Measurements from ENCODE around the gene UHRF2. TPM values are rescaled to one million over a fixed set of nuclear protein-coding genes. Genes with fewer than 3 reads are reported as not detected.

The UHRF2 gene
- total and polyA plus RNA-seq, 9 donors = 27.2 to 63.3 (median 46.3) TPM

DNA sequence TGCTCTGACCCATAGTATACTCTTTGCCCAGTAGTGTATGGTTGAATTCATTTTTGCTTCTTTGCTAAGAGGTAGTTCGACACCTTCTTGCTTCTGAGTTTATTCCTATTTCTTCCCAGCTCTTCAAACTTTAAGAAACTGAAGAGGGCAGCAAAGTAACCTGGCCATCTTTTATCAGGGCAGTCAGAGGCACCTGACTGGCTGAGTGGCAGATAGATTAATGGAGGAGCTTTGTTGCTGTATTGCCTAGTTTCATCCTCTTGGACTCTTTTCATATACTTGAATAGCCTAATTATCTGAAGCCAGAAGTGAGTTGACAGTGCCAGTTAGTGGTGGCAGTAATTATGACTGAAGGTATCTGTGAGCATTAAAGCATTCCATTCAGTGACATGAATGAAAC lies 82.5 kb downstream of the UHRF2 start:
- Histone ChIP-seq H3K4me1 (ENCODE audit: insufficient read depth) (no peaks in the 10 kb centered on the region), H3K9me3 (no peaks in the 10 kb centered on the region), H3K27ac (no peak overlapping the region), H3K4me3 (no peak overlapping the region), H3K27me3 (no peaks in the 10 kb centered on the region), H3K36me3 (no peaks in the 10 kb centered on the region)
- WGBS, 3 donors = 91 to 100% (median 99%) methylated on average over 1 of the region's 1 CpG
- TF ChIP-seq EP300 (IDR thresholded peaks at IDR 0.05) = no peak
- no peak for TF ChIP-seq POLR2A (IDR thresholded peaks at IDR 0.05)
- TF ChIP-seq, protein P1, sequence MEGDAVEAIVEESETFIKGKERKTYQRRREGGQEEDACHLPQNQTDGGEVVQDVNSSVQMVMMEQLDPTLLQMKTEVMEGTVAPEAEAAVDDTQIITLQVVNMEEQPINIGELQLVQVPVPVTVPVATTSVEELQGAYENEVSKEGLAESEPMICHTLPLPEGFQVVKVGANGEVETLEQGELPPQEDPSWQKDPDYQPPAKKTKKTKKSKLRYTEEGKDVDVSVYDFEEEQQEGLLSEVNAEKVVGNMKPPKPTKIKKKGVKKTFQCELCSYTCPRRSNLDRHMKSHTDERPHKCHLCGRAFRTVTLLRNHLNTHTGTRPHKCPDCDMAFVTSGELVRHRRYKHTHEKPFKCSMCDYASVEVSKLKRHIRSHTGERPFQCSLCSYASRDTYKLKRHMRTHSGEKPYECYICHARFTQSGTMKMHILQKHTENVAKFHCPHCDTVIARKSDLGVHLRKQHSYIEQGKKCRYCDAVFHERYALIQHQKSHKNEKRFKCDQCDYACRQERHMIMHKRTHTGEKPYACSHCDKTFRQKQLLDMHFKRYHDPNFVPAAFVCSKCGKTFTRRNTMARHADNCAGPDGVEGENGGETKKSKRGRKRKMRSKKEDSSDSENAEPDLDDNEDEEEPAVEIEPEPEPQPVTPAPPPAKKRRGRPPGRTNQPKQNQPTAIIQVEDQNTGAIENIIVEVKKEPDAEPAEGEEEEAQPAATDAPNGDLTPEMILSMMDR (IDR thresholded peaks at IDR 0.05) = no peak
- no peak for DNase-seq
- intact Hi-C loops (cut with DNase I) = no loop called here

DNA sequence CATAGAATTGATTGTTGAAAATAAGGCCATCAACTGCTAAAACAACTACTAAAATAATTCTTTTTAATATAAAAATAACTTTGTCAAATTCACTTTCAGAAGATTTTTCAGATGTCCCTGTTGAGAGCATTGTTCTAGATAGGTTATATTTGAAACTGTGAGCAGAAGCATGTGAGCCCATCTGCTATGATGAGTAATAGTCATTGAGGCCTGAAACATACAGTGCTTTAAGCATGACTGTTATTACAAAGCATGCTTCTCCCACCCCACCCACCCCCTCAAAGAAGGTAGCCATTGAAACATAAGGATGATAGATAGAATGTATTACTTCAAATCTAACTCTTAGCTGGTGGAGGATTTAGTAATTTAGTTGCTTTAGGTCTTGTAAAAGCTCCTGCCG lies 86.0 kb downstream of the UHRF2 start:
- WGBS, 3 donors = 91 to 100% (median 100%) methylated on average over 1 of the region's 1 CpG
- intact Hi-C loops (cut with DNase I) = no loop called here
- Histone ChIP-seq H3K27me3 (no peaks in the 10 kb centered on the region), H3K36me3 (no peaks in the 10 kb centered on the region), H3K27ac (no peak overlapping the region), H3K4me3 (no peak overlapping the region), H3K9me3 (no peaks in the 10 kb centered on the region), H3K4me1 (ENCODE audit: insufficient read depth) (no peaks in the 10 kb centered on the region)
- TF ChIP-seq EP300 (IDR thresholded peaks at IDR 0.05) (no peak), POLR2A (IDR thresholded peaks at IDR 0.05) (no peak)
- TF ChIP-seq, protein P1 (IDR thresholded peaks at IDR 0.05) = no peak
- no peak for DNase-seq

DNA sequence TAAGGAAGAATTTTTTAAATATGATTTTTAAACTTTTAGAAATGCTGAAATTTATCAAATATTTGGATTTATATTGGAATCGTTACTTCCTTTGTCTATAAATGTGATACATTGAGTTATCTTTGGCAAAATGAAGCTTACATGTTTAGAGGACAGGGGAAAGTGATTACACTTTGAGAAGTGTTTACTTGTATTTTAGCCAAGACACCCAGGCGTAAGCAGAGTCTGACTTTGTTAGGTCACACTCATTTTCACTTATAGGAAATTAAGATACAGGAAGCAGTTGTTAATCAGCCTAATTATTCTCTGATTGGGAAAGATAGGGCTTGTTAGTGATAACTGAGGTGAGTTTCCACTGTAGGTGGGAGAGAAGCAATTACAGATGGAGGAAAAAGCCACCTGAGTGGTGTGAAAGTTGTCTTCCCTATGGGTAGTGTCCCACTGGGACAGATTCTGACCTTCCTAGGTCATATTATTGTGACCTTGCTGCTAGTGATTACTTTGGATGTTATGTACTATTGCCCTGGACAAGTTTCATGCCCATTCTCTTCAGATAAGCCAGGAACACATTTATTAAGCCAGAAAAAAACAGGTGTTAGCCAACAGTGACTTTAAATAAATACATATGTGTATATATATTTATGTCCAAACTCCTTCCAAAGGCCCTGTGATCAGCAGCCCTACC lies 88.7 kb downstream of the UHRF2 start:
- Histone ChIP-seq H3K27me3 (no peaks in the 10 kb centered on the region), H3K4me3 (no peak overlapping the region), H3K9me3 (no peaks in the 10 kb centered on the region), H3K4me1 (ENCODE audit: insufficient read depth) (no peaks in the 10 kb centered on the region), H3K27ac (no peak overlapping the region), H3K36me3 (no peaks in the 10 kb centered on the region)
- no peak for TF ChIP-seq POLR2A (IDR thresholded peaks at IDR 0.05)
- TF ChIP-seq EP300 (IDR thresholded peaks at IDR 0.05) = no peak
- TF ChIP-seq, protein P1 (IDR thresholded peaks at IDR 0.05) = no peak
- 49 to 79% (median 65%) methylated on average over 2 of the region's 2 CpGs for WGBS, 3 donors
- DNase-seq = no peak
- intact Hi-C loops (cut with DNase I) = no loop called here

DNA sequence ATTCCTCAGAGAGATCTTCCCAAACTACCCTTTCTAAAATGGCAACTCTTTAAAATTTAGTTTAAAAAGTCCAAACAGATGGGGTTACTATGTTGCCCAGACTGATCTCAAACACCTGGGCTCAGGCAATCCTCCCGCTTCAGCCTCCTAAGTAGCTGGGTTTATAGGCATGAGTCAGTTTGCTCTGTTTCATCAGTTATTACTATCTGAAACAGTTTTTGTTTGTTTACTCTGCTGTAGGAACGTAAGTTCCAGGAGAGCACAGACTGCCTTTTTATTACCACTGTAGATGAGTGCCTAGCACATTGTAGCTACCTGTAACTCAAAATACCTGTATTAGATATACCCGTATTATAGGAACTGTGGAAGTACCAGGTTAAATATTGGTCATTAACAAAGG lies 89.4 kb downstream of the UHRF2 start:
- intact Hi-C loops (cut with DNase I) = no loop called here

More for the DNA sequence above, 89.4 kb downstream of the UHRF2 start:
- DNase-seq = no peak
- Histone ChIP-seq H3K4me3 (no peak overlapping the region), H3K27me3 (no peaks in the 10 kb centered on the region), H3K4me1 (ENCODE audit: insufficient read depth) (no peaks in the 10 kb centered on the region), H3K36me3 (no peaks in the 10 kb centered on the region), H3K9me3 (no peaks in the 10 kb centered on the region), H3K27ac (no peak overlapping the region)
- TF ChIP-seq, protein P1 (IDR thresholded peaks at IDR 0.05) = no peak
- TF ChIP-seq EP300 (IDR thresholded peaks at IDR 0.05) = no peak
- 94 to 99% (median 95%) methylated on average over 3 of the region's 3 CpGs for WGBS, 3 donors

Measured in ovary (tissue), 9 donors.